ENCODE data around the gene SDC4.
A peak's percentile ranks its signal among the peaks of the same experiment; 100 is the strongest.
"Not testable (repeated sequence)": the region's sequence is repeated elsewhere in the genome, so short reads cannot be mapped to it uniquely, and the experiment has no call there.

The SDC4 gene

GRCh38 chr20:45363611-45364492 is 15.6 kb upstream of the SDC4 start:
- no peak for DNase-seq (ENCODE audit: low read depth)

GRCh38 chr20:45362804-45363610 is 14.8 kb upstream of the SDC4 start, which contains the start of gene SYS1:
TSS of gene SYS1 (plus strand) at chr20:45363156. CDS start at chr20:45363532, 376 bp downstream.
- DNase-seq (ENCODE audit: low read depth): peak; percentile 96

DNA sequence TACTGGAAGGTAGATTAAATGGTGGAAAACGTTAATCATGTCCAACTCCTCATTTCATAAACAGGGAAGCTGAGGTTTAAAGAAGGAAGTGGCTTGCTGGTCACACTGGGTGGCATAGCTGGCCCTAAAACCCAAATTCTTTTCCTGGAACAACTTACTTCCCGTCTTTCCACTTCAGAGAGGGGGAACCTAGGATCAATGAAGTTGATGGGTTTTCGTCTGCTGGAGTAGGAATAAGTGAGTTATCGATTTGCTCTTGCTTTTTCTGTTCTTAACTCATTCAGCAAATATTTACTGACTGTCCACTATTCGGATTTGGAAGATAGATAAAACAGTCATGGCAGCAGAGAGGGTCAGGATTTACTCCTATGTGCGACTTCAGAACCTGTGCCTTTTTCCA is 13.6 kb upstream of the SDC4 start:
- DNase-seq (ENCODE audit: low read depth): no peak

DNA sequence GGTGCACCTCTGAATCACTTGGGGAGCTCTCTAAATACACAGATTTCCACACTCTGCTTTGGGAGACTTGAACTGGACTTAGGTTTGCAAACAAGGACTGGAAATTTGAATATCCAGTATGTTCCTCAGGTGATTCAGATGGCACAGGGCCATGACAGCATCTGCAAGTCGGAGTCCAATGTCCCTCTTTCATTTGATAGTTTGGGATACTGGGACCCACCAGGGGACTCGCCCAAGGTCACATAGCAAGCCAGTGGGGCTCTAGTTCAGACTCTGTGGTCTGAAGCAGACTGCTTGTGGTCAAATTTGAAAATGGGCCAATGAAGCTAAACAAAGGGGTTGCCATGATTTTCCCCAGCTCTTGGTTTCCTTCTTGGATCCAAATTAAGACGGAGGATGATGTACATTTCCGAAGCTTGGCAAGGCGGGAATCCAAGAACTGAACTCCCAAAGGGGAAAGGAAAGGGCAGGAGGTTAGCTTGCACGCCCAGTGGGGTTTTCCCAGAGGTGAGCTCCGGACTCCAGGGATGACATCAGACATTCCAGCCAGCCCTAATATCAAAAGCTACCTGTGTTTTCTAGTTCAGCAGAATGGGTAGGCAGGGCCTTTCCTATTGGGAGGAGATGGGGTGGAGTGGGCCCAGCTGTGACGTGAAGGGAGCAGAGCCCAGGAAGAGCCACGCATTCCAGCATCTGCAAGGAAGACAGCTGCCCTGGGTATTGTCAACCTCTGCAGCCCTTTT is 11.4 kb upstream of the SDC4 start:
- no peak for DNase-seq (ENCODE audit: low read depth)

DNA sequence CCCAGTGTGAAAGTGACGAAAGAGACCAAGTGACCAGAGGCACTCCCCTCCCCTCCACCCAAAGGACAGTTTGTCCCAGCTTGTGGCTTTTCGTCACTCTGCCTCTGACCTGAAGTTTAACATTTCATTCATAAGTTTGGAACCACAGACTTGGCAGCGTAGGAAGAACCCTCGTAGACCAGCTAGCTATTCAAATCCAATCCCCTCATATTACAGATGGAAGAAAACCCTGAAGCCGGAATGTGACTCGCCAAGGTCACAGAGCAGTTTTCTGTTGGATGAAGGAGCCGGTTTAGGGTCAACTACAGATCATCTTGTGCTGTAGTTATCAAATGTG is 10.8 kb upstream of the SDC4 start:
- DNase-seq (ENCODE audit: low read depth): no peak

DNA sequence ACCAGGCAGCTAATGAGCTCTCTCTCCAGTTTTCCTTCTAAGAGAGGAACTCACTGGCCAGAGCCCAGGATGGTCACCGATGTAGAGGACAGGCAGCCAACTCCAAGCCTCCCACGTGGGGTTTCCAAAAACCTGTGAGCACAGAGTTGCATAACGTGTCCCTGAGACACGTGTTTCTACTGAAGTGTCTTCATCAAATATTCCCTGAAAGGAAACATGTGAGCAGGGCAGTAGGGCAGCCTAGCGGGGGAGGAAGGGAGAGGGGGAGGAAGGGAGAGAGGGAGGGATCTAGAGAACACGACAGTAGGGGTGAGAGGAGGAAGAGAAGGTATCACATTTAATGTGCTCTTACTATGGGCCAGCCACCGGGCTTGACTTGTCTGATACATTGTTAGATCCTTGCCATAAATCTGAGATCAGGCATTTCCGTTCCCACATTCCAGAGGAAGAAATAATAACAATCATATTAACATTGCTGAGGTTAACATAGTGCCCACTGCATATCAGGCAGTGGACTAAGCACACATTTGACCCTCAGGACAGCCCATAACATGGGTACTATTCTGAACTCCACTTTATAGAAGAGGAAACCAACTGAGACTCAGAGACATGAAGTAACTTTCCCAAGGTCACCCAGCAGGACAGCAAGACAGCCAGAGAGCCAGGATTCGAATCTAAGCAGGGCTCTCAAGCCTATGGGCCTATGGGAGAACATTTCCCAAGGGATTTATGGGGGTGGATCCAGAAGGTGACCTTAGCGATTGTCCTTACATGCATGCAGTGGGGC is 10.3 kb upstream of the SDC4 start:
- DNase-seq (ENCODE audit: low read depth): no peak

- DNase-seq (ENCODE audit: low read depth): no peak
These were observed 7.2 kb upstream of the SDC4 start for GRCh38 chr20:45355209-45356084.

- DNase-seq (ENCODE audit: low read depth): no peak
These were observed 6.4 kb upstream of the SDC4 start for GRCh38 chr20:45354423-45355208.

DNA sequence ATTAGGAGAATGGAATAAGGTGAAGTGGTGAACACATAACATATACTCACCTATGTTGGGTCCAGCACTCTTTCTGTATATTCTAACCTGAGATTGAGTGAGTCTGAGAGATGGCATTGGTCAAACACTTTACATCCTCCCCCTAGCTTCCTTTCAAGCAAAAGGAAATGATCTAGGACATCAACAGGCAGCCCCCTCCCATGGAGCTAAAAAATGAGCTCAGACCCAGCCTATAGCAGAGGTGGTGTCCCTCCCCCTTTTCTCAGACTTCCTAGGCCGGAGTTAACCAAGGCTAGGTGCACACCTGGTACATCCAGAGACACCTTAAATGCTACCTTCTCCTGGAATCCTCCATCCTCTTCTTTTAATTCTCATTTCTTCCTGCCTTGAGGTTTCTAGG is 5.5 kb upstream of the SDC4 start:
- DNase-seq (ENCODE audit: low read depth): no peak

GRCh38 chr20:45352729-45353128 is 4.5 kb upstream of the SDC4 start:
- DNase-seq (ENCODE audit: low read depth): no peak

DNA sequence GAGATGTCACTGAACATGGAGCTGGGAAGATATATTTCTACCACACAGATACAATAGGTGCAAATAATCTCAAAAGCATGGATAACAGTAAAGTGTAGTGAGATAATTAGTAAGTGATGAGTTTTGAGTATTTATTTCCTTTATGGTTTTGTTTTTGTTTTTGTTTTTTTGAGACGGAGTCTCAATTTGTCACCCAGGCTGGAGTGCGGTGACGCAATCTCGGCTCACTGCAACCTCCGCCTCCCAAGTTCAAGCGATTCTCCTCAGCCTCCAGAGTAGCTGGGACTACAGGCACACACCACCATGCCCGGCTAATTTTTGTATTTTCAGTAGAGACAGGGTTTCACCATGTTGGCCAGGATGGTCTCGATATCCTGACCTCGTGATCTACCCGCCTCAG is 2.6 kb upstream of the SDC4 start:
- not testable (repeated sequence) for DNase-seq (ENCODE audit: low read depth)

GRCh38 chr20:45350217-45350616 is 2.0 kb upstream of the SDC4 start:
- no peak for DNase-seq (ENCODE audit: low read depth)

- DNase-seq (ENCODE audit: low read depth): no peak
These were observed 808 bp downstream of the SDC4 start for GRCh38 chr20:45347297-45347935.

DNA sequence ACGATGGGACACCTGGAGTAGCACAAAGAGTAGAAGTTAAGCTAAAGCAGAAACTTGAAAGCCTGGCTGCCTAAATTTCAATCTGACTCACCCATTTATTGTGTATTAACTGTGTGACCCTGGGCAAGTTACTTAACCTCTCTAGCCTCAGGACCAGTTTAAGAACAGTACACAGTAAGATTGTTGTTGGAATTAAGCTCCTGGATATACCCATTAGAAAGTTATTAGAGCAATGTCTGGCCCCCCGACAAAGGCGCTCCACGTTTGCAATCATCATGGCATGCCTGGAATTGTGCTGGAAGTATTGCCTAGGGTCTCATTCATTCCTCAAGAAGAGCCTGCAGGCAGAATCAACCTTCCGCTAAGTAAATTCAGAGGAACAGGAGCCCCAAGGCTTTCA is 1.4 kb downstream of the SDC4 start:
- no peak for DNase-seq (ENCODE audit: low read depth)

DNA sequence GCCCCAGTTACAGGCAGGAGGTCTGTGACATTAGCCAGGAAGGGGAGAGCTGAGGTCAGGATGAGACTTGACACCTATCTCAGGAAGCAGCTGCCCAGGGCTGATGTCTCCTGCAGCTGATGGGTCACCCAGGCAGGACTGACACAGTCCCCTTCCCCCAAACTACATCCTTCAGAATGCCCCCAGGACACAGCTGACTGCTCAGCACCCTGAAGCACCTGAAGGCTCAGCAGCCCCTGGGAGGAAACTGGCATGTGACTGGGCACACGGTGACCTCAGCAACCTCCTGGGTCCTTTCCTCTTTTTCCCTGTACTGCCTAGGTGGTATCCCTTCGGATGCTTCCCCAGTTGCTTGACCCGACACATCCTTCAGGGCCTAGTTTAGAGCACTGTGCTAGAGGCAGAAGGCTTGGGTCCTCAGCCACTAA is 1.9 kb downstream of the SDC4 start:
- no peak for DNase-seq (ENCODE audit: low read depth)

DNA sequence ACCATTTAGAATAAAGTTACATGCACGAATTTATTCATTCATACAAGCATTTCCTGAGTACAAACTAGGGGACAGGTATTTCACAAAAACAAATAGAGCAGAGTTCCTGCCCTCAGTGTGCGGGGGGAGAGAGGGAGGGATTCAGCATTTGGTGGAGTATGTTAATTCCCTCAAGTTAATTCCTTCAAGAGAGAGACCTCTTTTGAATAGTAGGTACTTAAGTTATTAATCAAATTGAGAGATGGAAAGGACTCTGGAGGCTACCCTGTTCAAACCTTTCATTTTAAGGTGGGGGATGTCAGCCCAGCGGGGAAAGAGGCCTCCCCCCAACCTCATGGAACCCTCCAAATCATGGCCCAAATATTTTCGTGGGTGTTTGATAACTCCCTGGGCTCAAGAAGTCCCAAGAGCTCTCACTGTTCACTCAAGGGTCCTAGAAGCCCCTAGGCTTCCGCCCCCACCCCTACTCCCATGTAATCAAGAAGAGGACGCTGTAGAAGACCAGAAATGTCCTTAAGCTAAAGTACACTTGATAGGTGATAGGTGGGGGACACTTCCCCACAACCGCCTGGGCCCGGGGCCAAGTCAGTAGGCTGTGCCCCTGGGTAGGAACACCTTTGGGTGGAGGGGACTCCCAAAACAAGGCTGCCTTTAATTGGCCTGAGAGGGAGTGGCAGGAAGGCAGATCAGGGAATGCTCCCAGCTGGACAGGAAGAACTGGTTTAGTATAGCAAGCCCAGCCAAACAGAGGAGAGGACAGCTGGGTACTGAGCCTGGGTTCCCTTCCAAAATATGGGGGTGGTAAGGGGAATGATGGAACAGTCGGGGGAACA is 2.9 kb downstream of the SDC4 start:
- DNase-seq (ENCODE audit: low read depth): no peak

- no peak for DNase-seq (ENCODE audit: low read depth)
These were observed 3.9 kb downstream of the SDC4 start for GRCh38 chr20:45344168-45344860.

Measured in stimulated activated CD8-positive, alpha-beta memory T cell treated with anti-CD3 and anti-CD28 coated beads, Interleukin-12 subunit alpha, Interleukin-12 subunit beta, amount 100 ng/mL, for 1 hour (primary cell).